Stimulated activated CD4-positive, alpha-beta T cell treated with anti-CD3 and anti-CD28 coated beads, Interleukin-4, amount 100 ng/mL, for 24 hours (primary cell): ENCODE results near the gene FCGBP.
"Not testable (repeated sequence)": the region's sequence is repeated elsewhere in the genome, so short reads cannot be mapped to it uniquely, and the experiment has no call there.

Source experiments
- DNase-seq: peaks from one replicate; pipeline ENCODE4 v3.0.0-alpha.2; 2020

Gene FCGBP

DNA sequence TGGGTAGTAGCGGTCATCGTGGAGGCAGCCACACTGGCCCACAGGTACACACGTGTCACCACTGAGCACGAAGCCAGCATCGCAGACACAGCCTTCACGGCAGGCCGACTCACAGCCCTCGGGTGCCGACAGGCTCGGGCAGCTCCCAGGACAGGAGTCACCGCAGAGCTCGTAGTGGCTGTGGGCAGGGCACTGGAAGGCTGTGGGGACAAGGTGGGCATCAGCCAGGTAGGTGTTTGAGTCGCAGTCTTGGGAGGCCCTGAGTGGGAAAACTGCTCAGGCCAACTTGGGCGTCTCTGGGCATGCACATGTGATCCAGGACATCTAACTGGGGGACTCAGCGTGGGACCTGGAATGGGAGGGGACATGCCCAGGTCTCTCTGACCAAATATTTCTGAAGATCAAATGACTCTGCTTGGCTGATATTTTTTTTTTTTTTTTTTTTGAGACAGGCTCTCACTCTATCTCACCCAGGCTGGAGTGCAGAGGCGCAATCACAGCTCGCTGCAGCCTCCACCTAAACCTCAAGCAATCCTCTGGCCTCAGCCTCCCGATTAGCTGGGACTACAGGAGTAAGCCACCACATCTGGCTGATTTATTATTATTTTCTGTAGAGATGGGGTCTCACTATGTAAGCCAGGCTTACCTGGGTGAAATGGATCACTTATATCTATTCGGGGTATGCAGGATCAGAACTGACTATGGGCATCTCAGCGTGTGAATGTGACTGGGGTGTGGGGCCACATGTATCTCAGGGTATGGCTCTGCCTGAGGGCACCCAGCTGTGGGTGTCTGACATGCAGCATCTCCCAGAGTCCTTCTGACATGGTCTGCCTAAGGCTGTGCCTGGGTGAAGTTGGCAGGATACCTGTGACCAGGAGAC, 44.3 kb downstream of the FCGBP start:
- not testable (repeated sequence) for DNase-seq

DNA sequence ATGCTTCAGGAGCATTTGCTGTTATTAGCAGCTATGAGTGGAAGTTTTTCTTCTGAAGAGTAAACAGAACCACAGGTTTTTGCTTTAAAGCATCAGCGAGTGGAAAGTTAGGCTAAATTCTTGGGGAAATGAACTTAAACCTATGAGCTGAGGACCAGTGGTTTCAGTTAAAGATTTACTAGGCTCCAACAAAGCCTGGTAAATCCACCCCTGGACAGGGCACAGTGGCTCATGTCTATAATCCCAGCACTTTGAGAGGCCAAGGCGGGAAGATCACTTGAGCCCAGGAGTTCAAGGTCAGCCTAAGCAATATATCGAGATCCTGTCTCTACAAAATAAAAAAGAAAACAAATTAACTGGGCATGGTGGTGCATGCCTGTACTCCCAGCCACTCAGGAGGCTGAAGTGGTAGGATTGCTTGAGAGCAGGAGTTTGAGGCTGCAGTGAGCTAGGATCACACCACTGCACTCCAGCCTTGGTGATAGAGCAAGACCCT, 46.9 kb downstream of the FCGBP start:
- not testable (repeated sequence) for DNase-seq

DNA sequence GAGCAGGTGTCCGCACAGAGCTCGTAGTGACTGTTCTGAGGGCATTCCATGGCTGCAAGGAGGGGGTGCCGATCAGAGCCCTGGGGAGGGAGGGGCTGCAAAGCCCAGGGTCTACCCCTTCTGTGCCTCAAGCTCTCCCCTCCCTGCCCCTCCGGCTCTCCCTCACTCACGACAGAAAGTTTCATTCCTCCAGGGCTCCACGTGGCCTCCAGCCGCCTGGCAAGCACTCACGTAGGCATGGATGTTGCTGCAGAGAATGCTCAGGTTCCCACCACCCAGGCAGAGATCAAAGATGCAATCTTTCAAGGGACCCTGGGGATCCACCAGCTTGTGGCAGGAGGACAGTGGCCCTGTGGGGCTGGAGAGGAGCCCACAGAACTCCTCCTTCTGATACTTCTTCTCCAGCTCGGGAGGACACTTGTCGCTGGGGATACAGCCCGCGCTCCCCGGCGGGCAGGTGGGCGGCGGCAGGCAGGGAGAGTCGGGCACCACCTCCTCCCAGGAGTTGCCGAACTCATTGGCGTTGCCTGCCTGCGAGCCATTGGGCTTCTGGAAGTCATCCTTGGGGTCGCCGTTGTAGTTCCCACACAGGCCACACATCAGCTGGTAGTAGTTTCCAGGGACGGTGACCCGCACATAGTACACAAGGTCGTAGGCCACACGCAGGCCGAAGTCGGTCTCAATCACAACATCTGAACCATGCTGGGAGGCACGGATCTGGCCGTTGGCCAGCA, 48.4 kb downstream of the FCGBP start:
- DNase-seq, result not testable (repeated sequence)

- DNase-seq, result not testable (repeated sequence)
Observed at GRCh38 chr19:39884721-39885120, 49.7 kb downstream of the FCGBP start.
